Thoracic aorta (tissue), 2 donors: ENCODE measurements around the gene VAT1L. TPM values are rescaled to one million over a fixed set of nuclear protein-coding genes. Genes with fewer than 3 reads are reported as not detected.

ENCODE experiments used
- ATAC-seq: fragments of 150-250 bp; one replicate; pipeline ENCODE4 v1.8.0; 2017; ENCODE audit warnings: low read depth; ENCODE audit not compliant: insufficient number of reproducible peaks, low FRiP score
- DNase-seq: peaks from one replicate; pipeline ENCODE4 v3.0.0-alpha.2; 2020; ENCODE audit warnings: low spot score
- H3K27ac ChIP-seq, 2 donors: fragments of 200-600 bp; sonication (generic); 1 replicate in 1 of 2; 2 replicates in 1 of 2; pipeline ENCODE4 v1.5.1; 2016; ENCODE audit warnings: mild to moderate bottlenecking in 2 of 2, moderate library complexity in 2 of 2
- H3K27me3 ChIP-seq: fragments of 200-600 bp; sonication (generic); replicated peaks from 2 replicates; pipeline ENCODE4 v1.6.0; 2016; ENCODE audit warnings: mild to moderate bottlenecking; ENCODE audit not compliant: insufficient read depth
- H3K36me3 ChIP-seq: fragments of 200-600 bp; sonication (generic); one replicate; pipeline ENCODE4 v1.5.1; 2016
- H3K4me1 ChIP-seq, 2 donors: fragments of 200-600 bp; sonication (generic); 1 replicate in 1 of 2; 2 replicates in 1 of 2; pipeline versions ENCODE4 v1.5.1 to v1.6.0; 2016; ENCODE audit warnings: low read depth in 2 of 2, mild to moderate bottlenecking in 1 of 2; ENCODE audit not compliant: control insufficient read depth in 1 of 2
- H3K4me3 ChIP-seq: fragments of 200-600 bp; sonication (generic); 2 replicates; pipeline ENCODE4 v1.5.1; 2016; ENCODE audit warnings: mild to moderate bottlenecking
- H3K9me3 ChIP-seq: fragments of 200-600 bp; sonication (generic); 2 replicates; pipeline ENCODE4 v1.5.1; 2016
- CTCF ChIP-seq: fragments of 200-600 bp; sonication (generic); IDR thresholded peaks from one replicate; pipeline ENCODE4 v1.5.1; 2019; ENCODE audit warnings: antibody characterized with exemption
- total RNA-seq, 2 donors: library from RNA; depleted of rRNA; stranded (reverse); fragments of >200 nt; gene quantifications; one replicate each; pipeline versions ENCODE4 v1.1.0 to v1.2.3, GENCODE V29; 2016

The VAT1L gene
- total RNA-seq, 2 donors from 2014 or later, result 10.4 to 27.1 TPM

GRCh38 chr16:77812856-77813500 is 24.6 kb downstream of the VAT1L start:
- ATAC-seq, result no peak
- no peak overlapping the region for H3K4me3 ChIP-seq

DNA sequence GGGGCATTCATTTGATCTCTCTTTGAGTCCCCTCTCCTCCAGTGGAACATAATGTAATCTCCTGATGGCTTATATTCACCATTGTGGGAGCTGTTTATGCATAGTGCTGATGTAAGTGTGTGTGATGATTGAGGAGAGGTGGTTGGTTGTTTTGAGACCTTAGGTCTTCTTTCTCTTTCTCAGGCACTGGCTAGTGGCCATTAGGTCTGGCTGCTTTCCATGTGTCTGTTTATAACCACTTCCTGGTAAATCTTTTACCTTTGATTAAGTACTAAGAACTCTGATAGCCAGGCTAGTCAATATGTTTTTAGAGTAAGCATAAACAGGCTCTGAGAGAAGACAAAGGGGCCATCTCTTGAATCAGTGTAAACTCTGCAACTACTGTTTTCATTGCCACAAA is 27.9 kb downstream of the VAT1L start:
- TF ChIP-seq CTCF, result no peak
- no peaks in the 10 kb centered on the region for H3K27me3 ChIP-seq
- H3K4me3 ChIP-seq, result no peak overlapping the region
- ATAC-seq (no peak), DNase-seq (no peak)
- no peaks in the 10 kb centered on the region for H3K4me1 ChIP-seq
- H3K27ac ChIP-seq, result no peak overlapping the region
- H3K36me3 ChIP-seq, result no peaks in the 10 kb centered on the region
- no peaks in the 10 kb centered on the region for H3K9me3 ChIP-seq

More at GRCh38 chr16:77812856-77813500, 24.6 kb downstream of the VAT1L start:
- DNase-seq, result no peak
- no peaks in the 10 kb centered on the region for H3K36me3 ChIP-seq
- TF ChIP-seq CTCF, result no peak
- no peaks in the 10 kb centered on the region for H3K4me1 ChIP-seq
- H3K27me3 ChIP-seq, result no peaks in the 10 kb centered on the region
- H3K27ac ChIP-seq, result no peak overlapping the region
- H3K9me3 ChIP-seq, result no peaks in the 10 kb centered on the region

DNA sequence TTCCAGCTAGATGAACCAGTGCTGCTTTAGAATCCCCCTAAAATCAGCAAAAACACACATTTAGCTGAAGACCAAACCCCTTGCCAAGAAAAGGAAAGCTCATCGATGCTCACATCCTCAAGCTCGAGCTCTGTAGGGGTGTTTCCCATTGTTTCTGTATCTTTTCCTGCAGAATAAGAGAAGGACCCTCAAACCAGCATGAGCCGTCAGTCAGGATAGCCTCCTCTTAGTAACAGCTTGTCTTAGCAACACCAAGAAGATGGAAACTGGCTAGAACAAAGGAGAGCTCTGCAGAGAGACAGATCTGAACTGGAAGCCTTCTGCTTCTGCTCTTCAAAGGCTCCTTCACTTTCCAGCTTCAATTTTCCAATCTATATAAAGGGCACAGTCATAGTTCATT is 32.0 kb downstream of the VAT1L start:
- no peaks in the 10 kb centered on the region for H3K9me3 ChIP-seq
- ATAC-seq (no peak), DNase-seq (no peak)
- TF ChIP-seq CTCF, result no peak
- no peak overlapping the region for H3K4me3 ChIP-seq
- no peaks in the 10 kb centered on the region for H3K27me3 ChIP-seq
- no peaks in the 10 kb centered on the region for H3K36me3 ChIP-seq
- peaks cover 3 to 9% of the 10 kb centered on the region in 2 donors for H3K4me1 ChIP-seq
- H3K27ac ChIP-seq, result no peak overlapping the region

DNA sequence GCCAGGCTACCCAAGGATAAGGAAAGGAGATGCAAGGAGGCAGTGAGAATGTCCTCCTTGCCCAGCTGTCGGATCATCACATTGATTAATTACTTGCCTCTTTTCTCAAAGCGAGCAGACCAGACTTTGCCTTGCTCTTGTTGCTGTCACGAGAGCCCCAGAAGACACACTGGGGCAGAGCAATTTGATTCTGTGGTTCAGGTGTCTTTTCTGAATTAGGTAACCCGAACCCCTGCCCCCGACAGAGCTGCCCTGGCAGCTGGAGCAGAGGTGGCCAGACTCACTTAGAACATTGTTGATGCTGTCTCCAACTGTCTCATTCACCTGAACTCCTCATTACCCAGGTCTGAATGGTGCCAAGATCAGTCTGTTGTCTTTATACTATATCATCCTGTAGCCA is 34.3 kb downstream of the VAT1L start:
- H3K4me1 ChIP-seq, result peaks cover 3 to 9% of the 10 kb centered on the region in 2 donors
- TF ChIP-seq CTCF, result no peak
- no peaks in the 10 kb centered on the region for H3K9me3 ChIP-seq
- ATAC-seq, result no peak
- no peaks in the 10 kb centered on the region for H3K36me3 ChIP-seq
- no peaks in the 10 kb centered on the region for H3K27me3 ChIP-seq
- no peak overlapping the region for H3K27ac ChIP-seq
- no peak for DNase-seq
- no peak overlapping the region for H3K4me3 ChIP-seq

DNA sequence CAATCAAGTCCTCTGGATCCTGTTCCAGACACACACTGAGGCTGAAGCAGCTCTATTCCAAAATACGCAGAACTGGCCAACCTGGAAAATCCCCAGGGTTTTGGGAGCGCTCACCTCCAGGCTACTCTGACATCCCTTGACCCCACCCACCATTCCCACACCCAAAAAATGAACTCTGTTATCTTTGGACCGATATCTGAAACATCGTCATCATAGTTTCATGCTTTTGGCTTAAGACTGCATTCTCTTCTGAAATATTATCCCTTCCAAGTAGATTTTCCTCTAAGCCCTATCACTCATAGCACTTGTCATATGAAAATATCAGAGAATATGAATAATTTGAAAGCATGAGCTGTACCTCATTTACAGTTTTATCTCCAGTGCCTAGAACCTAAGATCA is 34.7 kb downstream of the VAT1L start:
- H3K27ac ChIP-seq, result no peak overlapping the region
- H3K4me3 ChIP-seq, result no peak overlapping the region
- DNase-seq (no peak), ATAC-seq (no peak)
- H3K9me3 ChIP-seq, result no peaks in the 10 kb centered on the region
- no peaks in the 10 kb centered on the region for H3K27me3 ChIP-seq
- no peak for TF ChIP-seq CTCF
- no peaks in the 10 kb centered on the region for H3K36me3 ChIP-seq
- H3K4me1 ChIP-seq, result peaks cover 3 to 9% of the 10 kb centered on the region in 2 donors
